Choroid plexus epithelial cell (primary cell): ENCODE results near the gene SREBF1.

Experiments
- DNase-seq: peaks from one replicate; pipeline ENCODE4 v3.0.0-alpha.2; 2010; ENCODE audit warnings: low read depth
- H3K4me3 ChIP-seq: 2 replicates; pipeline ENCODE4 v1.5.1; 2011; ENCODE audit warnings: low read depth, mild to moderate bottlenecking, control low read depth, low read length, moderate library complexity
- TF ChIP-seq, protein P1 (sequence below): conservative IDR thresholded peaks from 2 replicates; pipeline ENCODE4 v1.5.1; 2011; ENCODE audit warnings: low read depth, mild to moderate bottlenecking, control low read depth, inconsistent platforms, low read length, moderate library complexity

The SREBF1 gene

DNA sequence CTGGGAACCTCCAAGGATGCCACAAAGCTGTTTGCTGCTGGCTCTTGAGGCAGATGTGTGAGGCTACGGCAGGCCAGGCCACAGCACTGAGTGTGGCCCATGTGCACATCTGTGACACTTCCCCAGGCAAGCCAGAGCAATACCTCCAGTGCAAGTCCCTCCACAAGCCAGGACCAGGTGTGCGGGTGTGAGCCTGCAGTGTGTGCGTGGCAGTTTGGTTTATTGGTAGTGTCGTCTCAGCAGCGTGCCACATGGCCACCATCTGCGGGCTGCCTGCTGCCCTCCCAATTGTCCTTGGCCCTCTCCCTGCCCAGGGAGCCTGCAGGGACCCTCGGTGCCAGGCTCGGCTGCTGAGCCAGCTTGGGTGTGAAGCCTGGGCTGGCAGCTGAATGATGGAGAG lies 9.9 kb upstream of the SREBF1 start:
- no peak for DNase-seq
- TF ChIP-seq, protein P1, sequence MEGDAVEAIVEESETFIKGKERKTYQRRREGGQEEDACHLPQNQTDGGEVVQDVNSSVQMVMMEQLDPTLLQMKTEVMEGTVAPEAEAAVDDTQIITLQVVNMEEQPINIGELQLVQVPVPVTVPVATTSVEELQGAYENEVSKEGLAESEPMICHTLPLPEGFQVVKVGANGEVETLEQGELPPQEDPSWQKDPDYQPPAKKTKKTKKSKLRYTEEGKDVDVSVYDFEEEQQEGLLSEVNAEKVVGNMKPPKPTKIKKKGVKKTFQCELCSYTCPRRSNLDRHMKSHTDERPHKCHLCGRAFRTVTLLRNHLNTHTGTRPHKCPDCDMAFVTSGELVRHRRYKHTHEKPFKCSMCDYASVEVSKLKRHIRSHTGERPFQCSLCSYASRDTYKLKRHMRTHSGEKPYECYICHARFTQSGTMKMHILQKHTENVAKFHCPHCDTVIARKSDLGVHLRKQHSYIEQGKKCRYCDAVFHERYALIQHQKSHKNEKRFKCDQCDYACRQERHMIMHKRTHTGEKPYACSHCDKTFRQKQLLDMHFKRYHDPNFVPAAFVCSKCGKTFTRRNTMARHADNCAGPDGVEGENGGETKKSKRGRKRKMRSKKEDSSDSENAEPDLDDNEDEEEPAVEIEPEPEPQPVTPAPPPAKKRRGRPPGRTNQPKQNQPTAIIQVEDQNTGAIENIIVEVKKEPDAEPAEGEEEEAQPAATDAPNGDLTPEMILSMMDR: no peak
- H3K4me3 ChIP-seq: no peak overlapping the region

DNA sequence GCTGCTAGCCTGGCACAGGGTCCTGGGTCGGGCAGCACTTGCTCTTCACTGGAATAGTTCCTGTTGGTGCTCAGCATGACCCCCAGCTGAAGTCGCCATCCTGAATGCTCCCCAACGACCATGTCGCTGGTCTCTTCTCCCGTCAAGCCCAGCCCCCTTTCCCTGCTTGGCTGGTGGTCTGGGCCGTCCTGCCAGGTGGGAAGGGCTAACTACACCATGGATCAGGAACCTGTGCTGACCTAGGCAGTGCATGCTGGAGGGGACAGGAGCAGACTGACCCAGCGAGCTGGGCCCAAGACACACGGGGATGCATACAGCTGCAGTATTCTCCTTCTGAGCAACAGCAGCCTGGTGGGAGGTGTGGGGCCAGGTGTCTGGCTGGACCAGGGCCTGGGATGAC lies 9.2 kb upstream of the SREBF1 start:
- no peak overlapping the region for H3K4me3 ChIP-seq
- TF ChIP-seq, protein P1: no peak
- DNase-seq: no peak

GRCh38 chr17:17845046-17845775 lies 8.4 kb upstream of the SREBF1 start:
- TF ChIP-seq, protein P1: no peak
- no peak for DNase-seq
- no peak overlapping the region for H3K4me3 ChIP-seq

GRCh38 chr17:17844500-17844899 lies 7.7 kb upstream of the SREBF1 start:
- H3K4me3 ChIP-seq: no peak overlapping the region
- no peak for DNase-seq

DNA sequence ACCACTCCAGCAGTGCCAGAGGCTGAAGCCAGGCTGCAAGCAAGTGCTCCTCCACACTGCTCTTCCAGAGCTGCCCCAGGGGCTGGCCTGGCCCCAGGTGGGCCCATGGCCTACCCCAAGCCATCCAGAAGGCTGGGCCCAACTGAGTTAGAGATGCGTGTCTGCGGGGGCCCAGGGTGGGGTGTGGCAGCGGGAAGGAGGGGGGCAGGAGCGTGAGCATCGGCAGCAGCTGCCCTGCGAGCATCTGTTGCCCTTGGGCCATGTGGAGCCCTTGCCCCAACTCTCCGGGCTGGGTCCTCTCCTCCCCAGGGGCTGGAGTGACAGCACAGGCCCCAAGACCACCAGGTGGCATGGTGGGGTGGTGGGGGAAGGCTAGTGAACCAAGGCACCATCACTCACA lies 7.3 kb upstream of the SREBF1 start:
- no peak for DNase-seq
- H3K4me3 ChIP-seq: no peak overlapping the region
- TF ChIP-seq, protein P1: no peak

More at GRCh38 chr17:17844500-17844899, 7.7 kb upstream of the SREBF1 start:
- TF ChIP-seq, protein P1: no peak

- H3K4me3 ChIP-seq: no peak overlapping the region
- DNase-seq: no peak
- TF ChIP-seq, protein P1: no peak
These were observed 6.3 kb upstream of the SREBF1 start for GRCh38 chr17:17843096-17843495.
